Osteocyte (in vitro differentiated cells): ENCODE results near the gene EIF6. TPM values are rescaled to one million over a fixed set of nuclear protein-coding genes. Genes with fewer than 3 reads are reported as not detected.
A peak's percentile ranks its signal among the peaks of the same experiment; 100 is the strongest.

Experiments used
- DNase-seq: peaks from one replicate; pipeline ENCODE4 v3.0.0; 2021; ENCODE audit warnings: mixed read lengths; ENCODE audit not compliant: unreplicated experiment; ENCODE audit errors: extremely low spot score
- H3K27ac Mint-ChIP-seq: one replicate; pipeline ENCODE4 v1.8.0; 2021; ENCODE audit warnings: mild to moderate bottlenecking, mixed read lengths; ENCODE audit not compliant: unreplicated experiment
- H3K27me3 Mint-ChIP-seq: one replicate; pipeline ENCODE4 v1.8.0; 2021; ENCODE audit warnings: mixed read lengths; ENCODE audit not compliant: unreplicated experiment
- H3K36me3 Mint-ChIP-seq: one replicate; pipeline ENCODE4 v1.8.0; 2021; ENCODE audit warnings: mixed read lengths; ENCODE audit not compliant: unreplicated experiment
- H3K4me1 Mint-ChIP-seq: one replicate; pipeline ENCODE4 v1.8.0; 2021; ENCODE audit warnings: mixed read lengths; ENCODE audit not compliant: unreplicated experiment
- H3K4me3 Mint-ChIP-seq: one replicate; pipeline ENCODE4 v1.8.0; 2021; ENCODE audit warnings: mild to moderate bottlenecking, moderate library complexity, mixed read lengths; ENCODE audit not compliant: unreplicated experiment
- H3K9me3 Mint-ChIP-seq: one replicate; pipeline ENCODE4 v1.8.0; 2021; ENCODE audit warnings: mixed read lengths; ENCODE audit not compliant: unreplicated experiment
- long read RNA-seq: library from polyadenylated mRNA; unstranded; transcript quantifications from one replicate; pipeline ENCODE4 v2.0.0, GENCODE V29; 2021
- total RNA-seq: library from RNA; stranded (reverse); gene quantifications from 2 replicates; pipeline ENCODE4 v1.2.1, GENCODE V29; 2021
- TF ChIP-seq, protein P1 (sequence below): fragments of 200-600 bp; sonication (generic); IDR thresholded peaks from 2 replicates; pipeline ENCODE4 v1.5.0; 2021; ENCODE audit warnings: antibody characterized with exemption, mild to moderate bottlenecking, moderate library complexity

EIF6 gene
- total RNA-seq: 131 and 136 TPM in 2 replicates
- long read RNA-seq, transcript EIF6-201 (6 exons, 1,252 nt): minor isoform, 38 of 338 reads
- long read RNA-seq, transcript EIF6-203 (7 exons, 1,289 nt): major isoform, 272 of 338 reads
- long read RNA-seq, transcript EIF6-206 (6 exons, 932 nt): minor isoform, 5 of 338 reads
- long read RNA-seq, partial matches to known transcripts: 6 of 338 reads
- long read RNA-seq, other reads (novel, unspliced or antisense): 15 of 338 reads

GRCh38 chr20:35284267-35284991 is at the start of gene EIF6:
Gene EIF6 (minus strand): TSS chr20:35284772. CDS start chr20:35284487, 285 bp downstream.
- H3K4me1 Mint-ChIP-seq: peaks cover 25% of the 10 kb centered on the region
- peak; percentile 93 for DNase-seq
- H3K27ac Mint-ChIP-seq: peak within 1 kb of the TSS; percentile 90
- H3K27me3 Mint-ChIP-seq: no peaks in the 10 kb centered on the region
- H3K9me3 Mint-ChIP-seq: no peaks in the 10 kb centered on the region
- peak within 1 kb of the TSS; percentile 94 for H3K4me3 Mint-ChIP-seq
- H3K36me3 Mint-ChIP-seq: peaks cover 7% of the 10 kb centered on the region
- TF ChIP-seq, protein P1, sequence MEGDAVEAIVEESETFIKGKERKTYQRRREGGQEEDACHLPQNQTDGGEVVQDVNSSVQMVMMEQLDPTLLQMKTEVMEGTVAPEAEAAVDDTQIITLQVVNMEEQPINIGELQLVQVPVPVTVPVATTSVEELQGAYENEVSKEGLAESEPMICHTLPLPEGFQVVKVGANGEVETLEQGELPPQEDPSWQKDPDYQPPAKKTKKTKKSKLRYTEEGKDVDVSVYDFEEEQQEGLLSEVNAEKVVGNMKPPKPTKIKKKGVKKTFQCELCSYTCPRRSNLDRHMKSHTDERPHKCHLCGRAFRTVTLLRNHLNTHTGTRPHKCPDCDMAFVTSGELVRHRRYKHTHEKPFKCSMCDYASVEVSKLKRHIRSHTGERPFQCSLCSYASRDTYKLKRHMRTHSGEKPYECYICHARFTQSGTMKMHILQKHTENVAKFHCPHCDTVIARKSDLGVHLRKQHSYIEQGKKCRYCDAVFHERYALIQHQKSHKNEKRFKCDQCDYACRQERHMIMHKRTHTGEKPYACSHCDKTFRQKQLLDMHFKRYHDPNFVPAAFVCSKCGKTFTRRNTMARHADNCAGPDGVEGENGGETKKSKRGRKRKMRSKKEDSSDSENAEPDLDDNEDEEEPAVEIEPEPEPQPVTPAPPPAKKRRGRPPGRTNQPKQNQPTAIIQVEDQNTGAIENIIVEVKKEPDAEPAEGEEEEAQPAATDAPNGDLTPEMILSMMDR: no peak

GRCh38 chr20:35333606-35334005 is 49.0 kb upstream of the EIF6 start:
- no peak for DNase-seq
- Mint-ChIP-seq H3K27ac (peak overlapping the region; percentile 55), H3K4me3 (no peak overlapping the region), H3K36me3 (peaks cover 8% of the 10 kb centered on the region), H3K9me3 (no peaks in the 10 kb centered on the region), H3K27me3 (no peaks in the 10 kb centered on the region), H3K4me1 (peaks cover 55% of the 10 kb centered on the region)
- TF ChIP-seq, protein P1: no peak

DNA sequence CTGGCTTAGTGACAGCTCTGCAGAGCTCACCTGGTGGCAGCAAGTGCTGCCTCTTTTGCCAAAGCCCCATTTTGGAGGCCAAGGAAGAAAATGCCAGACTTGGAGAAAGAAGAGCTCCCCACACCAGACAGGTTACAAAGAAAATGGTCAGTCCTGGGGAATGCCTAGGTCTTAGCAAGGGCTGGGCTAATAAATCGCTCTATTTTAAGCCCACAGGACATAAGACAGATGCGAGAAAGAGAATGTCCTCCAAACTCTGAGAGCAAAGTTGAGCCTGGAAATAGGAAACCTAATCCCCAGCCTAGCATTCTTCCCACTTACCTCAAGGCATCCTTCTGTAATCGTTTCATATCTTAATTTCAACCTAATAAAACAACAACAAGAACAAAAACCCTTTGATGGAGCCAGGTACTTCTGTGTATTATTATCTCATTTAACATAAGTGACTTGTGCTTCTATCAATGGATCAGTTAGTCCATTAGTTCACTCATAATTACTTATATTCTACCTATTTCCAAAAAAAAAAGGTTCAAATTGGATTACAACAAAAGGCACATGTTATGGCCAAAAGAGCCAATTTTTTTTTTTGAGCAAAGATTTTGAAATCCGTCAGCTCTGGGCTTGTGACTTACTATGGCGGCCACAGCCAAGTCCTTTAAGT is 48.1 kb upstream of the EIF6 start:
- TF ChIP-seq, protein P1: no peak
- no peaks in the 10 kb centered on the region for H3K27me3 Mint-ChIP-seq
- H3K27ac Mint-ChIP-seq: no peak overlapping the region
- peaks cover 6% of the 10 kb centered on the region for H3K36me3 Mint-ChIP-seq
- no peak overlapping the region for H3K4me3 Mint-ChIP-seq
- no peak for DNase-seq
- no peaks in the 10 kb centered on the region for H3K9me3 Mint-ChIP-seq
- peaks cover 46% of the 10 kb centered on the region for H3K4me1 Mint-ChIP-seq

GRCh38 chr20:35329435-35330139 is 45.0 kb upstream of the EIF6 start:
- DNase-seq: no peak

More at GRCh38 chr20:35329435-35330139, 45.0 kb upstream of the EIF6 start:
- no peaks in the 10 kb centered on the region for H3K9me3 Mint-ChIP-seq
- H3K4me1 Mint-ChIP-seq: peaks cover 62% of the 10 kb centered on the region
- no peak overlapping the region for H3K27ac Mint-ChIP-seq
- peaks cover 6% of the 10 kb centered on the region for H3K36me3 Mint-ChIP-seq
- TF ChIP-seq, protein P1: peak; percentile 36
- no peak overlapping the region for H3K4me3 Mint-ChIP-seq
- H3K27me3 Mint-ChIP-seq: no peaks in the 10 kb centered on the region
